ENCODE measurements around the gene STAT1. TPM values are rescaled to one million over a fixed set of nuclear protein-coding genes. Genes with fewer than 3 reads are reported as not detected.
A peak's percentile ranks its signal among the peaks of the same experiment; 100 is the strongest.

The STAT1 gene
- total and polyA plus RNA-seq, 2 experiments from 2014 or later = 32.0 to 35.4 TPM

DNA sequence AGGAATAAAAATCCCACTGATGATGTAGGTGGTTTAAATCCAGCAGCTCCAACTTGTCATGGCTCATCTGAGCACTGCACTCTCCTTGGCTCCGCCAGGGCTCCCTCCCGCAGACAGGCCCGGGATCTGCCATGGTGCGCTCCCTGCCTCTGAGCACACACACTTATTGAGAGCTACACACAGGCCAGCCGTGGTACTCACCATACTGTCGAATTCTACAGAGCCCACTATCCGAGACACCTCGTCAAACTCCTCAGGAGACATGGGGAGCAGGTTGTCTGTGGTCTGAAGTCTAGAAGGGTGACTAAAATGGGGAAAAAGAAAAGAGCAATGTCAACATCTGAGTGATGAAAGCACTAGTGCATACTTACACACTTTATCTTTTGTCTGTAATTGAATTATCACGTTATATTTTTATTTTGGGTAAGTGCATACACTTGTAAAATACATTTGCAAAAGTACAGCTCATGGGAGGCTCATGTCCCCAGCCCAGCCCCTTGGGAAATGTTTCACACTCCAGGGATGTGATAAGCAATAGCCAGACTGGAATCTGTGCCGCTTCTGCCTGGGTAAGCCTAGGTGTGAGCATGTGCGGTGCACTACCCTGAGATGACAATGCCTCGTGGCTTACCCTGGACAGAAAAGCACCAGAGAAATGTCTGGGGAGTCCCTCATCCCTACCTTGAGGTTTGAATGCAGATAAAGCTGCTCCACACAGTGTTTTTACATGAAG is 39.2 kb downstream of the STAT1 start:
- TF ChIP-seq, protein P1, sequence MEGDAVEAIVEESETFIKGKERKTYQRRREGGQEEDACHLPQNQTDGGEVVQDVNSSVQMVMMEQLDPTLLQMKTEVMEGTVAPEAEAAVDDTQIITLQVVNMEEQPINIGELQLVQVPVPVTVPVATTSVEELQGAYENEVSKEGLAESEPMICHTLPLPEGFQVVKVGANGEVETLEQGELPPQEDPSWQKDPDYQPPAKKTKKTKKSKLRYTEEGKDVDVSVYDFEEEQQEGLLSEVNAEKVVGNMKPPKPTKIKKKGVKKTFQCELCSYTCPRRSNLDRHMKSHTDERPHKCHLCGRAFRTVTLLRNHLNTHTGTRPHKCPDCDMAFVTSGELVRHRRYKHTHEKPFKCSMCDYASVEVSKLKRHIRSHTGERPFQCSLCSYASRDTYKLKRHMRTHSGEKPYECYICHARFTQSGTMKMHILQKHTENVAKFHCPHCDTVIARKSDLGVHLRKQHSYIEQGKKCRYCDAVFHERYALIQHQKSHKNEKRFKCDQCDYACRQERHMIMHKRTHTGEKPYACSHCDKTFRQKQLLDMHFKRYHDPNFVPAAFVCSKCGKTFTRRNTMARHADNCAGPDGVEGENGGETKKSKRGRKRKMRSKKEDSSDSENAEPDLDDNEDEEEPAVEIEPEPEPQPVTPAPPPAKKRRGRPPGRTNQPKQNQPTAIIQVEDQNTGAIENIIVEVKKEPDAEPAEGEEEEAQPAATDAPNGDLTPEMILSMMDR (IDR thresholded peaks at IDR 0.05; ENCODE audit: low read depth, low read length) = no peak
- Histone ChIP-seq H3K4me3 (no peak overlapping the region), H3K9me3 (ENCODE audit: low read depth) (no peaks in the 10 kb centered on the region), H3K4me1 (ENCODE audit: low read depth) (peaks cover 13% of the 10 kb centered on the region), H3K27me3 (no peaks in the 10 kb centered on the region), H3K36me3 (peaks cover 25% of the 10 kb centered on the region), H3K27ac (peak overlapping the region; percentile 62)
- peak in 1 of 2 donors; percentile 46 for DNase-seq (ENCODE audit: low read depth in 1 of 2, low spot score in 1 of 2)

DNA sequence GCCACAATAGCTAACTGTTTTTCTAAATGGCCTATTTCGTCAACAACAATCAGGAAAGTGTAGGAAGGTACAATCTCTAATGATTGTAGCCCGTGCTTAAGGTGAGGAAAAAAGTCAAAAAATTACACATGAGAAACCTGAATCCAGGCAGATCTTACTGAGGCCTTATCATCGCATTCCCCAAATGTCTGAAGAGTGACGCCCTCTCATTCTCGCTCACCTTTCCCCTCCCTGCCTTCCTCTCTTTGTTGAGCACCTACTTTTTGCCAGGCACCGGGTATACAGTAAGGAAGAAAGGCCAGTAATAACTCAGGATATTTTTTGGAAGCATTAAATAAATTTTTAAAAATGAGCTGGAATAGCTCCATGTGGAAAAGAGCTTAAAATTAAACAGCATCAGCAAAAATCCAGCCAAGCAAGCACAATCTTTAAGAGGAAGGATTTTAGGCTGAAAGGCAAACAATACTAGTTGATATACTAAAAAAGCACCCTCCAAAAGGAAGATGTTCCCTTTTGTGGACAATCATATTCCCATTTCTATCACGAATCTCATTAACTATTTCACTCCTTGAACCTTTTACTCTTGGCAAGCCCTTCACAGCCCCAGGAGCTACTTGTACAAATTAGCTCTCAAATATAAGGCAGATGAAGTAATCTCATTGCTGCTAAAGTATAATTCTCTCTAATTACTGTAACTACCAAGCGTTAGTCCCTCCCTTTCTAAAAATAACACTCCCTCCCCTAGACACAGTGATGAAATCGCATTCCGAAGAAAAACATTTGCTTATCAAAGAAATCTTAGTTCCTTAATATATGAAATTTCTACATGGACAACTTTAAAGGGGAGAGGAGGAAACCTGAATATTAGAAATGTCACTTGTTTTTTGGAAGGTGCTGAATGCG is 40.0 kb downstream of the STAT1 start:
- TF ChIP-seq, protein P1 (IDR thresholded peaks at IDR 0.05; ENCODE audit: low read depth, low read length) = no peak
- peak overlapping the region; percentile 62 for H3K27ac ChIP-seq

DNA sequence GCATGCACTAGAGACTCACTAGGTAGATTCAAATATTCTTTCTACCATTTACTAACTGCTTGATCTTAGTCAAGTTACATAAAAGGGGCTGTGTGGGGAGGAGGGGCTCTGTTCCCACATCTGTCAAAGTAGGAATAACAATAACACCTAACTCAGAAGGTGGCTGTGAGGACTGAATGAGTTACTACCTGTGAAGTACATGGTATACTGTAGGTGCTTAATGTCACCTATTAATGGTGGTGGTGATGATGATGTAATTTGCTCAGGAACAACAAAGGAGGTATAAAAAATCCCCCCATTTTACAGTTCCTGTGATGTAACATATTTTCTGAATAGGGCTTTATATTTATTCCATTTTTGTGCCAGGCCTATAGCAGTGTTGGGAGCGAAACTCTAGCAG is 40.7 kb downstream of the STAT1 start:
- Histone ChIP-seq H3K4me3 (no peak overlapping the region), H3K36me3 (peaks cover 23% of the 10 kb centered on the region), H3K9me3 (ENCODE audit: low read depth) (no peaks in the 10 kb centered on the region), H3K27me3 (no peaks in the 10 kb centered on the region), H3K4me1 (ENCODE audit: low read depth) (peaks cover 13% of the 10 kb centered on the region), H3K27ac (no peak overlapping the region)
- no peak for DNase-seq (ENCODE audit: low read depth in 1 of 2, low spot score in 1 of 2)
- TF ChIP-seq, protein P1 (IDR thresholded peaks at IDR 0.05; ENCODE audit: low read depth, low read length) = no peak

More for the DNA sequence above, 40.0 kb downstream of the STAT1 start:
- H3K27me3 ChIP-seq = no peaks in the 10 kb centered on the region
- peak in 1 of 2 donors; percentile 26 for DNase-seq (ENCODE audit: low read depth in 1 of 2, low spot score in 1 of 2)
- H3K9me3 ChIP-seq (ENCODE audit: low read depth) = no peaks in the 10 kb centered on the region
- no peak overlapping the region for H3K4me3 ChIP-seq
- H3K4me1 ChIP-seq (ENCODE audit: low read depth) = peaks cover 13% of the 10 kb centered on the region
- H3K36me3 ChIP-seq = peaks cover 29% of the 10 kb centered on the region

DNA sequence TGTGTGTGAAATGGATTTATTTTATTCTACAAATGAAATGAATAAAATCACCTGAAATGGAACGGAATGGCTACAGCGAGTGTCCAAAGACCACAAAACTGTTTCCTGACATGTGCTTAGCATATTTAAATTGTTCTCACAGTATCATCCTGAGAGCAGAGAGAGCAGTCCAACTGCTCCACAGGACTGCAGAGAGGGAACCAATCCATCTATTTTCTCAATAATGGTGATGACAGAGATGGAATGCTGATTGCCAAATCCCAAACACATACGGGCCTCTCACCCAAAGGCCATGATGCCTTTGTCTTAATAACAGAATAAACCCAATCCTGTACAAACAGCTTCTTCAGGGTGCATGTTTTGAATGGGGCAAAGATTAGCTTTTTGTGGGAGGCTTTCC is 41.1 kb downstream of the STAT1 start:
- no peak overlapping the region for H3K4me3 ChIP-seq

DNA sequence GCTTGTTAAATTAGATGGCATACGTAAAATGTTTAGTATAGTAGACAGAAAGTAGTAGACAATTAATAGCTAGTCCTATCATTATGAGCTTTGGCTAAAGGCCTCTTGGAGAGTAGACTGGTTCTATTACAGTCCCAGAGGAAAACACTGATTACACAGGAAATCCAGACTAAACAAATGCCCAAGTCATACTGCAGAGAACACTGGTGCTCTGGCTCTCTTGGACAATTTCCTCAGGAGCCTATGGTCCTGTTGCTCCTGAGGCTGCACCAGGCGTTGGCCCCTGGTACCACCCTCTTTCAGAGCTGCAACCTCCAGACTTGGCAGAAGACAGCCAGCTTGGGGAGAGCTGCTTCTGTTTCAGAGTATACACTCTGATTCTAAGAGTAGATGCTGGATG is 41.8 kb downstream of the STAT1 start:
- Histone ChIP-seq H3K27ac (no peak overlapping the region), H3K9me3 (ENCODE audit: low read depth) (no peaks in the 10 kb centered on the region), H3K4me1 (ENCODE audit: low read depth) (peaks cover 13% of the 10 kb centered on the region), H3K36me3 (peaks cover 21% of the 10 kb centered on the region), H3K27me3 (no peaks in the 10 kb centered on the region), H3K4me3 (no peak overlapping the region)
- DNase-seq (ENCODE audit: low read depth in 1 of 2, low spot score in 1 of 2) = no peak
- TF ChIP-seq, protein P1 (IDR thresholded peaks at IDR 0.05; ENCODE audit: low read depth, low read length) = no peak

More for the DNA sequence above, 41.1 kb downstream of the STAT1 start:
- peak in 1 of 2 donors; percentile 36 for DNase-seq (ENCODE audit: low read depth in 1 of 2, low spot score in 1 of 2)
- peaks cover 13% of the 10 kb centered on the region for H3K4me1 ChIP-seq (ENCODE audit: low read depth)
- H3K27me3 ChIP-seq = no peaks in the 10 kb centered on the region
- H3K36me3 ChIP-seq = peaks cover 21% of the 10 kb centered on the region
- TF ChIP-seq, protein P1 (IDR thresholded peaks at IDR 0.05; ENCODE audit: low read depth, low read length) = no peak
- no peak overlapping the region for H3K27ac ChIP-seq
- H3K9me3 ChIP-seq (ENCODE audit: low read depth) = no peaks in the 10 kb centered on the region

Measured in cardiac muscle cell (in vitro differentiated cells and primary cell).